CD4-positive, alpha-beta T cell treated with Interleukin-1 beta for 1 hour (primary cell): ENCODE results near the gene KIF26A.
"Not testable (repeated sequence)": the region's sequence is repeated elsewhere in the genome, so short reads cannot be mapped to it uniquely, and the experiment has no call there.

Source experiments
- DNase-seq, 2 donors: peaks; one replicate each; pipeline ENCODE4 v3.0.0-alpha.2; 2020 to 2022

The KIF26A gene

GRCh38 chr14:104225278-104226190 lies 87.1 kb downstream of the KIF26A start:
- not testable (repeated sequence) for DNase-seq

- no peak for DNase-seq
Measured at GRCh38 chr14:104226421-104227383, 88.3 kb downstream of the KIF26A start.

DNA sequence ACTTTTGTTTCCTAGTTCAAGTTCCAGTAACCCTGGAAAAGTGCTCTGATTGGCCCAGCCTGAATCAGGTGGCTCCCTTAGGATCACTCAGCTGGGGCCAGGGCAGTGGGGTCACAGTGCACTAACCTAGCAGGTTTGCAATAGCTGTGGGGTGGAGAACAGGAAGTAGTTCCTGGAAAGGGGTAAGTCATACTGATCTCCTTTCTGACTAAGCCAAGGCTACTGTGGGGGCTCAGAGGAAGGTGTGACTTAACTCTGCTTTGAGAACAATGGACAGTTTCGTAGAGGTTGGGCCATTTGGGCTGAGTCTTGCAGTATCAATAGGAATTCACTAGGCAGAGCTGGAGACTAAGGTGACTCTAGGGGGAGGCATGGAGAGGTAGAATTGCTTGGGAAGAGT lies 89.4 kb downstream of the KIF26A start:
- no peak for DNase-seq

GRCh38 chr14:104228221-104228620 lies 89.8 kb downstream of the KIF26A start:
- no peak for DNase-seq

GRCh38 chr14:104228716-104229533 lies 90.5 kb downstream of the KIF26A start:
- DNase-seq, result no peak

DNA sequence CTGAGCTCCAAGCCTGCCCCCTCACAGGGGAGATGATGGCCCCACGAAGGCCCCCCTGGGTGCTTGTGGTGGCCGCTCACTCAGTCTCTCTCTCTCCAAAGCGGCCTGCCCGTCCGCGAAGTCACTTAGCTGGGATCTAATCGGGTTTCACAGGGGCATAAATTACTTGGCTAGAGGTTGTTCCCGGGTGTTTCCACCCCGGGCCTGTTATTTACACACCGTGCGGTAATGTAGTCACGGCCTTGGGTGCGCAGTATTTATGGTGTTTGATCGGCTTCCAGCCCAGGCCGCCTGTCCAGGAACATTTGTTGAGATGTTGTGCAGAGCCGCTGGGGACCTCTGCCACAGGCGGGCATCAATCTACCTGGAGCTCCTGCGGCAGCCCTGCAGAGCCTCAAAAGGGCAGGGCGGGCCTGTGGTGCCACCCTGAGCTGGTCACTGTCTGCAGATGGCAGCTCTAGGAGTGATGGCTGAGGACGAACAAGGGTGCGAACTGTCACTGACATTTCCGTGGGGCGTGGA lies 91.2 kb downstream of the KIF26A start:
- no peak for DNase-seq

DNA sequence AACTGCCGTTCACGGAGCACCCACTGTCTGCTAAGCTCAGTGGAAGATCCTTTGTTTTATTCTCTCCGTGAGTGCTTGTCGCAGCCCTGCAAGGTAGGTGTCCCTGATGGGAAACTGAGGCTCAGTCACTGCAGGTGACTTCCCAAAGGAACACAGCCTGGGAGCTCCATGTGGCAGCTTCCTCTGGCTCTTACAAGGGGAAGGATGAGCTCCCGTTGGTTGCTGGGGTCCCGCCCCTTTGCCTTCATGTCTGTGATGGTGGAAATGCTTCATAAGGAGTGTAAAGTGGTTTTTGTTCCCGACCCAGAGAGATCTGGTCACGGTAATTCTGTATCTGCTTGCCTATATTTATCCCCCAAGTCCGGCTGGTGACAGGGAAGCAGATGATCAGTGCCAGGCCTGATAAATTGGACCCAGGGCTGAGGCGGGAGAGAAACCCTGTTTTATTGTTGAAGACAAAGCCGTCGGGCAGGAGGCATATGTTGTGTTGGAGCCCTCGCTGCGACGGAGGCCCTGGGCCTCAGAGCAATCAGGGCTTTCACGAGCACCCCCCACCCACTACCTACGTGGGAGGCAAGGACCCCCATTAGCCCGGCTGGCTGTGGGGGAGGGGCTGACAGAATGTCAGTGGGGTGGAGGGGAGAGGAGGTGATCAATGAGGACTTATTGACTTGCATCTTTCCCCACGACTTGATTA lies 91.9 kb downstream of the KIF26A start:
- DNase-seq, result no peak
